ENCODE data around the gene SNU13. TPM values are rescaled to one million over a fixed set of nuclear protein-coding genes. Genes with fewer than 3 reads are reported as not detected.
"Not testable (repeated sequence)": the region's sequence is repeated elsewhere in the genome, so short reads cannot be mapped to it uniquely, and the experiment has no call there.

Gene SNU13
- polyA plus RNA-seq (2012; ENCODE audit: insufficient read depth, insufficient read length, low read depth): 634 TPM

DNA sequence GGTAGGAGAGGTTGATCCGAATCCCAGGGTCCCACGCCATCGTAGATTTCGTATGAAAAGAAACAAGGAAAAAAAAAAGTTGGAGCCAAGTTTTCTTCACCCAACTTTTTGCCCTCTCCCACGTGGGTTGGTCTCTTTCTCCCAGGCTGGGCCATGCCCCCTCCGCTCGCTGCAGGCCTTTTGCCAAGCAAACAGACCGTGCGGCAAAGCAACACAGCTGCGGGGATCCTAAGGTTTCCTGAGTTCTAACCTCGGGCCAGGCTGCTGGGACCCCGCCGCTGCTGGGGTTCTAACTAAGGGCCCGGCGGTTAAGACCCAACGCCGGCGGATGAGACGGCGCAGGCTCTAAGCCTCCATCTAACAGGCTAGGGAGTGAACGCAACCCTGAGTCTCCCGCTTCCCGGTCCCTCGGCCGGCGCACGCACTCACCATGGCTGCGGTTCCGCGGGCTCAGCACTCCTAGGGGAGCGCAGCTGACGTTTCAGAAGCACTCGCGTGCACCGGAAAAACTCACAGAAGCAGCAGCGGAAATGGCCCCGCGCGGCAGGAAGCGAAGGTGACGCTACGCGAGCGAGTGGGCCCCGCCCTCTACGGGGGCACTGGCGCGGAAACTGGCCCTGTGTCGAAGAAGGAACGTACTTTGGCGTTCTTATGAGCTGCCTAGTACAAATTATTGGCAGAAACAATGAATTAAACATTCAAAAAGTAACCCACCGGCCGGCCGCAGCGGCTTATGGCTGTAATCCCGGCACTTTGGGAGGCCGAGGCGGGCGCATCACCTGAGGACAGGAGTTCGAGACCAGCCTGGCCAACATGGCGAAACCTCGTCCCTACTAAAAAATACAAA lies at the start of gene SNU13:
TSS of gene SNU13 (minus strand) at position 503 of the 847 bp plus-strand sequence. CDS start at position 432, 71 bp downstream.
- TF ChIP-seq, protein P1, sequence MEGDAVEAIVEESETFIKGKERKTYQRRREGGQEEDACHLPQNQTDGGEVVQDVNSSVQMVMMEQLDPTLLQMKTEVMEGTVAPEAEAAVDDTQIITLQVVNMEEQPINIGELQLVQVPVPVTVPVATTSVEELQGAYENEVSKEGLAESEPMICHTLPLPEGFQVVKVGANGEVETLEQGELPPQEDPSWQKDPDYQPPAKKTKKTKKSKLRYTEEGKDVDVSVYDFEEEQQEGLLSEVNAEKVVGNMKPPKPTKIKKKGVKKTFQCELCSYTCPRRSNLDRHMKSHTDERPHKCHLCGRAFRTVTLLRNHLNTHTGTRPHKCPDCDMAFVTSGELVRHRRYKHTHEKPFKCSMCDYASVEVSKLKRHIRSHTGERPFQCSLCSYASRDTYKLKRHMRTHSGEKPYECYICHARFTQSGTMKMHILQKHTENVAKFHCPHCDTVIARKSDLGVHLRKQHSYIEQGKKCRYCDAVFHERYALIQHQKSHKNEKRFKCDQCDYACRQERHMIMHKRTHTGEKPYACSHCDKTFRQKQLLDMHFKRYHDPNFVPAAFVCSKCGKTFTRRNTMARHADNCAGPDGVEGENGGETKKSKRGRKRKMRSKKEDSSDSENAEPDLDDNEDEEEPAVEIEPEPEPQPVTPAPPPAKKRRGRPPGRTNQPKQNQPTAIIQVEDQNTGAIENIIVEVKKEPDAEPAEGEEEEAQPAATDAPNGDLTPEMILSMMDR (IDR thresholded peaks at IDR 0.05; ENCODE audit: low read depth, low read length): 0 out of 2 replicates have a peak, but pooled peaks have one; percentile 13
- no peaks in the 10 kb centered on the region for H3K4me1 ChIP-seq
- H3K9me3 ChIP-seq: no peaks in the 10 kb centered on the region
- DNase-seq: peak; percentile 94
- H3K27me3 ChIP-seq: no peaks in the 10 kb centered on the region
- no peaks in the 10 kb centered on the region; the same call in 1 of the 2 replicates for H3K36me3 ChIP-seq
- peak within 1 kb of the TSS; percentile 99 for H3K4me3 ChIP-seq (ENCODE audit: low read depth, low read length)

DNA sequence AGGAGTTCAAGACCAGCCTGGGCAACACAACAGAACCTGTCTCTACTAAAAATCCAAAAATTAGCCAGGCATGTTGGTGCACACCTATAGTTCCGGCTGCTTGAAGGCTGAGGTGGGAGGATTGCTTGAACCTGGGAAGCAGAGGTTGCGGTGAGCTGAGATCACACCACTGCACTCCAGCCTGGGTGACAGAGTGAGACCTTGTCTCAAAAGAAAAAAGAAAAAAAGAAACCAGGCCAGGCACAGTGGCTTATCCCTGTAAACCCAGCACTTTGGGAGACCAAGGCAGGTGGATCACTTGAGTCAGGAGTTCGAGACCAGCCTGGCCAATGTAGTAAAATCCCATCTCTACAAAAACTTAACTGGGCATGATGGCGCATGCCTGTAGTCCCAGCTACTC lies 44.6 kb upstream of the SNU13 start:
- H3K4me1 ChIP-seq: peaks cover 11% of the 10 kb centered on the region
- H3K4me3 ChIP-seq (ENCODE audit: low read depth, low read length); H3K27me3 ChIP-seq; H3K36me3 ChIP-seq; H3K9me3 ChIP-seq; DNase-seq: not testable (repeated sequence)

DNA sequence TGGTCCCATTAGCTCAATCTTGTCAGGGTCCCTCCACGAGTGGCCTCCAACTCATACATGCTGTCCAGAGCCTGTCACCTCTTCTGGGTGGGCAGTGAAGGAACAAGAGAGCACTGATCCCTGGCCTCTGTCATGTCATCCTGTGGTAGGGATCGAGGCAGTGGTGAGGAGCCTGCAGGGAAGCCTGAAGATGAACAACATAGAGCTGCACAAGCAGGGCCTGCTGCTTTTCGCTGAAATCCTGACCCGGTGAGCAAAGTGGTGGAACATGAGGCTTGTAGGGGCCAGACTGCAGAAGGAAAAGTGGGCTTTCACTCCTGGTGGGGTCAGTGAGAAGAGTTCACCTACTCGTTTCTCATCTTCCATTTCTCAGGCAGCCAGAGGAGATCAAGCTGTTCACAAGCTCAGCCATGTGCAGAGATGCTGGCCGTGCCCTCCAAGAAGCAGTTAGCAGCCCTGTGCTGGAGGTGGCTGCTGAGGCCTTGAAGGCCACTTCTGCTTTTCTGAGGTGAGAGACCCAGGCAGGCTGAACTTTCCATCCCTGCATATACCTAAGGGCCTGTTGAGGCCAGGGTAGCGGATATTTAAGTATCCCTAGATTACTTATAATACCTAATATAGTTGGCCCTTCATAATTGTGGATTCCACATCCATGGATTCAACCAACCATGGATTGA lies 43.6 kb upstream of the SNU13 start:
- peak; percentile 17 for DNase-seq
- TF ChIP-seq, protein P1 (IDR thresholded peaks at IDR 0.05; ENCODE audit: low read depth, low read length): no peak
- Histone ChIP-seq H3K36me3 (no peaks in the 10 kb centered on the region), H3K27me3 (no peaks in the 10 kb centered on the region), H3K4me3 (ENCODE audit: low read depth, low read length) (no peak overlapping the region), H3K4me1 (peaks cover 11% of the 10 kb centered on the region), H3K9me3 (no peaks in the 10 kb centered on the region)

DNA sequence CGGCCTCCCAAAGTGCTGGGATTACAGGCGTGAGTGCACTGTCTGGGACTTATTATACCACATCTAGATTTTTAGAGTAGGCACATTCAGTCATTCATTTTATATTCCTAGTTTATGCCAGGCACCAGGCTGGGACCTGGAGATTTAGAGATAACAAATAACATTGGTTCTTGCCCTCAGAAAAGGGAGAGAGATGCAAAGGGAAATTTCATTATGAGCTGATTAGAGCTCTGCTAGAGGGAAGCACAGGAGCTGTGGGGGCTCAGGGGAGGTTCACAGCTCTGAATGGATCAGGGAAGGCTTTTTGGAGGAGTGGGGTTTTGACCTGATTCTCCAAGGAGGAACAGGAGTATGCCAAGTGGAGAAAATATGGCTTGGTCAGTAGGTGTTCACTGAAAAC lies 42.9 kb upstream of the SNU13 start:
- no peak overlapping the region for H3K4me3 ChIP-seq (ENCODE audit: low read depth, low read length)
- TF ChIP-seq, protein P1 (IDR thresholded peaks at IDR 0.05; ENCODE audit: low read depth, low read length): no peak
- H3K9me3 ChIP-seq: no peaks in the 10 kb centered on the region
- peaks cover 8% of the 10 kb centered on the region for H3K4me1 ChIP-seq
- H3K27me3 ChIP-seq: no peaks in the 10 kb centered on the region
- DNase-seq: peak; percentile 60
- no peaks in the 10 kb centered on the region for H3K36me3 ChIP-seq

DNA sequence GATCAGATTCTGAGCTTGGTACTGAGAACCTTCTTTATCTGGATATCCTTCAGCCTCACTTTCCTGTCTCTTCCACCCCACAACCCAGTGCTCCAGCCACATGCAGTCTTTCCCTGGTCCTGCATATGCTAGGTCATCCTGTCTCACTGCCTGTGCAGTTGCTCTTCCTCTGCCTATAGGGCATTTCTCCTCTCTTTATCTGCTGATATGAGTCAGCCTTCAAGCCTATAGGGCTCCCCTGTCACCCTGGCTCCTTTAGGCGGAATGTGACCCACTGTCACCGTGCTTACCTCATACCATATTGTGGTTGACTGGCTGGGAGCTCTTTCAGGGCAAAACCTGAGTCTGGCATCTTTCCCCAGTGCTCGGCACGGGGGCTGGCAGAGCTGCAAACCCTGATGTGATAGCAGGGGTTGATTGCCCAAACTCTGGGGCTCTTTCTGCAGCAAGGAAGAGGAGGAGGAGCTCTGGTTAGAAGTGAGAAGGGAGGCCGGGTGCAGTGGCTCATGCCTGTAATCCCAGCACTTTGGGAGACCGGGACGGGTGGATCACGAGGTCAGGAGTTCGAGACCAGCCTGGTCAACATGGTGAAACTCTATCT lies 36.9 kb upstream of the SNU13 start:
- Histone ChIP-seq H3K4me3 (ENCODE audit: low read depth, low read length) (no peak overlapping the region), H3K9me3 (no peaks in the 10 kb centered on the region), H3K27me3 (no peaks in the 10 kb centered on the region), H3K36me3 (no peaks in the 10 kb centered on the region), H3K4me1 (peaks cover 5% of the 10 kb centered on the region)
- TF ChIP-seq, protein P1 (IDR thresholded peaks at IDR 0.05; ENCODE audit: low read depth, low read length): no peak
- peak; percentile 56 for DNase-seq

DNA sequence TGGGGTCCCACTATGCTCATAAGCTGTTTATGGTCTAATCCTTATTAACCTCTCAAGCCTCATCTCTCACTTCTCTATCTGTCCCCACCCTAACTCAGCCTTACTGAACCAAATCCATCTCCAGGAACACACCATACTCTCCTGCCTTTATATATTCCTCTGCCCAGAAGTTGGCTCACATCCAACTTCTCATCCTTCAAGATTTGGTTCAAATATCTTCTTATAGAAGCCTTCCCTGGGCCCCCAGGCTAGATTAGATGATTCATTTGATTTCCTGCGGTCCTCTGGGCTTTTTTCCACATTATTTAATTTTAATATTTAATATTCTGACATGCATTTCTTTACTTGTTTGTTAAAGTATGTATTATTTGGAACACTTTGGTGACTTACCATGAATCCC lies 33.8 kb upstream of the SNU13 start:
- Histone ChIP-seq H3K27me3 (no peaks in the 10 kb centered on the region), H3K4me3 (ENCODE audit: low read depth, low read length) (no peak overlapping the region), H3K9me3 (no peaks in the 10 kb centered on the region), H3K4me1 (peaks cover 5% of the 10 kb centered on the region), H3K36me3 (no peaks in the 10 kb centered on the region)
- DNase-seq: no peak
- TF ChIP-seq, protein P1 (IDR thresholded peaks at IDR 0.05; ENCODE audit: low read depth, low read length): no peak

Measured in BE2C (cell line).